GM12878 (cell line): Measurements from ENCODE around the gene ULK4. TPM values are rescaled to one million over a fixed set of nuclear protein-coding genes. Genes with fewer than 3 reads are reported as not detected.

Experiments
- ATAC-seq: fragments of 200-7000 bp; cut with Tn5 transposase; 3 replicates; pipeline ENCODE4 v1.9.1; 2020; ENCODE audit warnings: mild to moderate bottlenecking, moderate library complexity
- BruUV-seq: library from RNA; stranded (reverse); fragments of 400-500 nt; replicated peaks from 2 replicates; lab custom pipeline; 2021; lab: Mats Ljungman, UMichigan
- CTCF ChIA-PET: fragments of 300-600 bp; sonication (Branson Sonifier 250); formaldehyde crosslinking; extraction: SDS; loops from one replicate; lab custom pipeline; 2021; ENCODE audit warnings: inconsistent platforms; lab: Yijun Ruan, JAX
- POLR2A ChIA-PET: fragments of 350-600 bp; formaldehyde crosslinking; extraction: SDS; loops from one replicate; lab custom pipeline; 2021; ENCODE audit warnings: inconsistent platforms; lab: Charles Lee
- RAD21 ChIA-PET: fragments of 300-600 bp; sonication (Branson Sonifier 250); formaldehyde crosslinking; loops from one replicate; lab custom pipeline; 2023; ENCODE audit warnings: antibody characterized with exemption; ENCODE audit not compliant: unreplicated experiment; lab: Charles Lee
- SMC1A ChIA-PET: fragments of 300-600 bp; sonication (Branson Sonifier 250); formaldehyde crosslinking; loops from one replicate; lab custom pipeline; 2023; ENCODE audit not compliant: unreplicated experiment, uncharacterized antibody; lab: Charles Lee
- DNase-seq: peaks from one replicate; pipeline ENCODE4 v3.0.0-alpha.2; 2011; ENCODE audit warnings: low read depth, low spot score
- FAIRE-seq: peaks from 3 replicates; lab custom pipeline; 2011; peaks lifted over from hg19 to GRCh38; lab: Jason Lieb, UNC
- H2AFZ ChIP-seq: 2 replicates; pipeline ENCODE4 v1.6.0; 2011; ENCODE audit warnings: low read depth, low read length, control low read depth; ENCODE audit not compliant: control insufficient read depth
- H3K27ac ChIP-seq: 2 replicates; pipeline ENCODE4 v1.5.1; 2011; ENCODE audit warnings: control low read depth; ENCODE audit not compliant: control insufficient read depth, insufficient read depth
- H3K27me3 ChIP-seq, 2 experiments: replicated peaks in 1 of 2; 2 replicates each; pipeline versions ENCODE4 v1.6.0 to v1.6.1; 2011; ENCODE audit warnings: low read length in 1 of 2; ENCODE audit not compliant: control insufficient read depth in 2 of 2, insufficient read depth in 2 of 2
- H3K36me3 ChIP-seq, 2 experiments: 2 replicates each; pipeline ENCODE4 v1.5.1; 2011; ENCODE audit warnings: low read length in 1 of 2; ENCODE audit not compliant: control insufficient read depth in 2 of 2, insufficient read depth in 2 of 2
- H3K4me1 ChIP-seq: 2 replicates; pipeline ENCODE4 v1.6.1; 2011; ENCODE audit warnings: mild to moderate bottlenecking, low read length, moderate library complexity, mixed read lengths; ENCODE audit not compliant: control insufficient read depth, insufficient read depth
- H3K4me2 ChIP-seq: 2 replicates; pipeline ENCODE4 v1.6.0; 2011; ENCODE audit warnings: control low read depth; ENCODE audit not compliant: control insufficient read depth, insufficient read depth
- H3K4me3 ChIP-seq: fragments of 200-600 bp; sonication (generic); 2 replicates; pipeline ENCODE4 v1.5.1; 2016
- H3K79me2 ChIP-seq: 2 replicates; pipeline ENCODE4 v1.6.0; 2011; ENCODE audit warnings: low read length; ENCODE audit not compliant: control insufficient read depth, insufficient read depth
- H3K9ac ChIP-seq: 2 replicates; pipeline ENCODE4 v1.8.0; 2011; ENCODE audit warnings: low read length, control low read depth, mixed read lengths; ENCODE audit not compliant: control insufficient read depth, insufficient read depth
- H3K9me3 ChIP-seq: replicated peaks from 3 replicates; pipeline ENCODE4 v1.5.1; 2011; ENCODE audit warnings: mild to moderate bottlenecking, low read length; ENCODE audit not compliant: control insufficient read depth, insufficient read depth
- H4K20me1 ChIP-seq: 2 replicates; pipeline ENCODE4 v1.6.0; 2011; ENCODE audit not compliant: control insufficient read depth, insufficient read depth
- BHLHE40 ChIP-seq, 2 experiments: fragments of 450-650 bp in 1 of 2; IDR thresholded peaks; 2 replicates each; pipeline ENCODE4 v1.6.1; 2011 to 2017; ENCODE audit warnings: low read depth in 2 of 2, borderline replicate concordance in 1 of 2, improper control_type of control experiment in 1 of 2, low read length in 1 of 2, mild to moderate bottlenecking in 1 of 2
- CBX5 ChIP-seq: sonication (generic); IDR thresholded peaks from 2 replicates; pipeline ENCODE4 v1.6.1; 2016; ENCODE audit warnings: low read depth, moderate library complexity, mild to moderate bottlenecking, inconsistent platforms
- HDAC2 ChIP-seq: fragments of 200-600 bp; sonication (generic); IDR thresholded peaks from 2 replicates; pipeline ENCODE4 v1.6.1; 2017
- KAT2A ChIP-seq: conservative IDR thresholded peaks from 2 replicates; pipeline ENCODE4 v1.6.1; 2011; ENCODE audit warnings: low read depth, low read length; ENCODE audit not compliant: control insufficient read depth
- KLF5 ChIP-seq: fragments of 450-650 bp; IDR thresholded peaks from 2 replicates; pipeline ENCODE4 v1.6.1; 2014; ENCODE audit warnings: mild to moderate bottlenecking; ENCODE audit not compliant: partially characterized antibody
- POU2F2 ChIP-seq: IDR thresholded peaks from 3 replicates; pipeline ENCODE4 v1.6.1; 2011; ENCODE audit warnings: low read depth, mild to moderate bottlenecking, low read length, borderline replicate concordance
- RELB ChIP-seq: fragments of 450-650 bp; IDR thresholded peaks from 2 replicates; pipeline ENCODE4 v1.6.1; 2017; ENCODE audit warnings: low read depth, mild to moderate bottlenecking, moderate library complexity
- SRF ChIP-seq, 2 experiments: IDR thresholded peaks; 2 replicates each; pipeline ENCODE4 v1.6.1; 2011; ENCODE audit warnings: low read depth in 2 of 2, low read length in 2 of 2, mild to moderate bottlenecking in 1 of 2, moderate library complexity in 1 of 2
- ZNF207 ChIP-seq: fragments of 450-650 bp; IDR thresholded peaks from 2 replicates; pipeline ENCODE4 v1.6.1; 2014; ENCODE audit warnings: antibody characterized with exemption, mild to moderate bottlenecking, borderline replicate concordance
- WGBS: methylation state at CpG from one replicate; pipeline ENCODE4 v1.1.6; 2016; ENCODE audit warnings: low lambda C conversion rate; ENCODE audit not compliant: insufficient replicate concordance, insufficient coverage; ENCODE audit errors: missing lambda C conversion rate; 5-methylcytosine and 5-hydroxymethylcytosine counted together
- in situ Hi-C: fragments of 300-500 bp; cut with MboI; formaldehyde crosslinking; loops from 9 replicates; pipeline ENCODE4 v1.14.3; 2018; ENCODE audit warnings: mixed read lengths
- intact Hi-C: fragments of 100-400 bp; cut with micrococcal nuclease; formaldehyde crosslinking; loops from one replicate; pipeline ENCODE4 v1.14.2; 2022; ENCODE audit not compliant: unreplicated experiment
- polyA plus RNA-seq, 11 experiments: library from polyadenylated mRNA; depleted of rRNA in 4 of 11; unstranded in 6 of 11; stranded (reverse) in 5 of 11; fragments of >200 nt; fragmentation: Nextera tagmentation in 4 of 11; fragmentation: Illumina TruSeq in 1 of 11; extraction: Ambion mirVana in 4 of 11; extraction: Trizol in 1 of 11; gene quantifications; 1 replicate in 1 of 11; 2 replicates in 10 of 11; pipeline versions ENCODE4 v1.2.1 to v1.2.3, GENCODE V29; 2011 to 2016; ENCODE audit warnings: inconsistent platforms in 2 of 11, missing spikeins in 2 of 11, low read depth in 1 of 11
- total RNA-seq, 4 experiments: library from RNA; depleted of rRNA in 3 of 4; stranded (reverse); fragments of >200 nt in 3 of 4; fragmentation: Illumina TruSeq in 1 of 4; extraction: Trizol in 1 of 4; gene quantifications; 2 replicates each; pipeline versions ENCODE4 v1.2.1 to v1.2.3, GENCODE V29; 2013 to 2021

Gene ULK4
- total and polyA plus RNA-seq, 10 of the 15 experiments (the other 5 are each of a cell fraction or from before 2014, with no cell fraction given), result 3.5 to 7.6 (median 6.3) TPM

DNA sequence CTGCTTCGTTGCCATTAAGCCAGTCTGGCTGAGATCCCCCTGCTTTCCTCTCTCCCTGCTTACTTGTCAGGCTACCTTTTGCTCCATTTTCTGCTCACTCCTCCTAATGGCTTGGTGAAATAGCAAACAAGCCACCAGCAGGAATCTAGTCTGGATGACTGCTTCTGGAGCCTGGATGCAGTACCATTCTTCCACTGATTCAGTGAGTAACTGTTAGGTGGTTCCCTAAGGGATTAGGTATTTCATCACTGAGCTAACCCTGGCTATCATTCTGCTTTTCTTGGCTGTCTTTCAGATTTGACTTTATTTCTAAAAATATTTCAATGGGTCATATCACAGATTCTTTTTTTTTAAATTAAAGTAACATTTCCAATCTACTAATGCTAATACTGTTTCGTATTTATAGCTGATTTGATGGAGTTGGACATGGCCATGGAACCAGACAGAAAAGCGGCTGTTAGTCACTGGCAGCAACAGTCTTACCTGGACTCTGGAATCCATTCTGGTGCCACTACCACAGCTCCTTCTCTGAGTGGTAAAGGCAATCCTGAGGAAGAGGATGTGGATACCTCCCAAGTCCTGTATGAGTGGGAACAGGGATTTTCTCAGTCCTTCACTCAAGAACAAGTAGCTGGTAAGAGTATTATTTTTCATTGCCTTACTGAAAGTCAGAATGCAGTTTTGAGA lies 737.6 kb downstream of the ULK4 start:
- FAIRE-seq (no peak), DNase-seq (no peak), ATAC-seq (no peak)
- H3K4me1 ChIP-seq, result no peaks in the 10 kb centered on the region
- no peak overlapping the region for H3K27ac ChIP-seq
- TF ChIP-seq CBX5 (no peak), HDAC2 (no peak), ZNF207 (no peak), KAT2A (no peak), SRF (IDR thresholded peaks at IDR 0.05; ENCODE audit: low read depth in 2 of 2, low read length in 2 of 2) (no peak), RELB (no peak), BHLHE40 (IDR thresholded peaks at IDR 0.05; ENCODE audit: borderline replicate concordance in 1 of 2, low read depth in 2 of 2, low read length in 1 of 2) (no peak), KLF5 (no peak), POU2F2 (no peak)
- H3K9ac ChIP-seq, result no peak overlapping the region
- no peak overlapping the region for H2AFZ ChIP-seq
- intact Hi-C loops, result no loop called here
- peaks cover 2% of the 10 kb centered on the region for H4K20me1 ChIP-seq
- no peaks in the 10 kb centered on the region for H3K27me3 ChIP-seq
- H3K4me3 ChIP-seq, result no peak overlapping the region
- no TSS peak for BruUV-seq
- 97% methylated on average over 3 of the region's 3 CpGs for WGBS
- ChIA-PET RAD21 (no interaction called here), CTCF (interaction anchor here (1.1 kb wide), 1 partner anchor 11 kb away, joined by 3 read pairs; no protein-coding TSS in a partner anchor), POLR2A (interaction anchor here (0.6 kb wide), 1 partner anchor 22 kb away, joined by 4 read pairs; no protein-coding TSS in a partner anchor), SMC1A (interaction anchor here (0.7 to 1.7 kb wide), 3 partner anchors 11 to 182 kb away, joined by 3 to 4 read pairs (median 3); no protein-coding TSS in a partner anchor)
- in situ Hi-C loops, result no loop called here
- H3K36me3 ChIP-seq, result peaks cover 10 to 18% of the 10 kb centered on the region in 2 experiments
- H3K79me2 ChIP-seq, result peaks cover 36% of the 10 kb centered on the region
- H3K9me3 ChIP-seq, result no peaks in the 10 kb centered on the region
- no peak overlapping the region for H3K4me2 ChIP-seq
